ENCODE results near the gene ADGRA1. TPM values are rescaled to one million over a fixed set of nuclear protein-coding genes. Genes with fewer than 3 reads are reported as not detected.

ADGRA1 gene
- total RNA-seq, 2 experiments from 2014 or later, result not detected

DNA sequence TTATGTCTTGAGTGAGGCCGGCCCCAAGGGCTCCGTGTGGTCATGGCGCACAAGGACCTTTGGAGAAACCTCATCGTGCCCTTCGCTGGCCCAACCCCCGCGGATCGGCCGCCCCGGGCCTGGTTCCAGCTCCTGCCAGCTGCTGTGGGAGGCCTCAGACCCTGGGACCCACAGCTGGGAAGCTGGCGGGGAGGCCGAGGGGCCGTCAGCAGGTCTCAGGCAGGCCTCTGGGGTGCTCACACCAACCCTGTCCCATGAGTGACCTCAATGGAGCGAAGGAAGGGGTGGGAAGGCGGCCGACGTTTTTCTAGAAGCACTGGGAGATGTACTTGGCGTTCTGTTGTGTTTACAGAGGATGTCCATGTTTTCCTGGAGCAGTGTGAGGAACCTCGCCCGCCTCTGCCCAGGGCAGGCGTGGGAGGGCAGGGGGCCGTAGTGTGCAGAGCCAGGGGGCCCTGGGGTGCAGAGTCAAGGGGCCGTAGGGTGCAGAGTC lies 18.6 kb upstream of the ADGRA1 start:
- Histone ChIP-seq H3K4me3 (ENCODE audit: low read depth, low read length, poor library complexity, severe bottlenecking) (no peak overlapping the region), H3K79me2 (ENCODE audit: insufficient read depth, low read depth, low read length) (no peaks in the 10 kb centered on the region), H3K27ac (ENCODE audit: low read depth, low read length, poor library complexity, severe bottlenecking) (no peak overlapping the region), H3K9me3 (ENCODE audit: low read length) (no peaks in the 10 kb centered on the region), H4K20me1 (ENCODE audit: insufficient read depth, low read length) (no peaks in the 10 kb centered on the region), H3K4me2 (ENCODE audit: low read length) (no peak overlapping the region), H2AFZ (ENCODE audit: low read length) (no peak overlapping the region), H3K36me3 (ENCODE audit: insufficient read depth, low read length) (no peaks in the 10 kb centered on the region), H3K9me2 (ENCODE audit: insufficient read depth, low read length) (no peaks in the 10 kb centered on the region), H3K4me1 (ENCODE audit: insufficient read depth, low read length, poor library complexity, severe bottlenecking) (no peaks in the 10 kb centered on the region)
- no peak for DNase-seq (ENCODE audit: low spot score)
- intact Hi-C loops (cut with micrococcal nuclease; ENCODE audit: unreplicated experiment), result no loop called here
- POLR2A ChIA-PET, result no interaction called here
- CTCF ChIA-PET (ENCODE audit: unreplicated experiment), result no interaction called here
- BruUV-seq (replicated peaks), result no TSS peak
- TF ChIP-seq CTCF (conservative IDR thresholded peaks at IDR 0.05; ENCODE audit: low read length) (no peak), EZH2phosphoT487 (IDR thresholded peaks at IDR 0.05; ENCODE audit: borderline replicate concordance, low read depth, low read length) (no peak)

DNA sequence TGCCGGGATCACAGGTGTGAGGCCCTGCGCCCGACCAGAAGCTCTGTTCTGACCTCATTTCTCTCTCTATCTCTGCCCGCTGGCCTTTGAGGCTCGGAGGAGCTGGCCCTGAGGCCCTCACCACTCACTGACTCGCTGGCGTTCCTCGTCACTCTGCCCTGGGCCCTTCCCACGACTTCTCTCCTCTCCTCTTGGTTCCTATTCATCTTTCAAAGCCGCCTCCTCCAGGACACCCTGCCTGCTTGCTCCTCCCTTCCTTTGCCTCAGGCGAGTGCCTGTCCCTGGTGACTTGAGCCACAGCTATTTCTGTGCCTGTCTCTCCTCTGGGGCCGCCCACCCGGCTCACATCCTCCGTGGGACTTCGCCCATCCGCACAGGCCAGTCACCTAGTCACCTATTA lies 17.3 kb upstream of the ADGRA1 start:
- TF ChIP-seq CTCF (conservative IDR thresholded peaks at IDR 0.05; ENCODE audit: low read length) (no peak), EZH2phosphoT487 (IDR thresholded peaks at IDR 0.05; ENCODE audit: borderline replicate concordance, low read depth, low read length) (no peak)
- Histone ChIP-seq H4K20me1 (ENCODE audit: insufficient read depth, low read length) (no peaks in the 10 kb centered on the region), H3K4me3 (ENCODE audit: low read depth, low read length, poor library complexity, severe bottlenecking) (no peak overlapping the region), H2AFZ (ENCODE audit: low read length) (no peak overlapping the region), H3K9me2 (ENCODE audit: insufficient read depth, low read length) (no peaks in the 10 kb centered on the region), H3K36me3 (ENCODE audit: insufficient read depth, low read length) (no peaks in the 10 kb centered on the region), H3K4me1 (ENCODE audit: insufficient read depth, low read length, poor library complexity, severe bottlenecking) (no peaks in the 10 kb centered on the region), H3K9me3 (ENCODE audit: low read length) (no peaks in the 10 kb centered on the region), H3K79me2 (ENCODE audit: insufficient read depth, low read depth, low read length) (no peaks in the 10 kb centered on the region), H3K27ac (ENCODE audit: low read depth, low read length, poor library complexity, severe bottlenecking) (no peak overlapping the region), H3K4me2 (ENCODE audit: low read length) (no peak overlapping the region)
- intact Hi-C loops (cut with micrococcal nuclease; ENCODE audit: unreplicated experiment), result no loop called here
- POLR2A ChIA-PET, result no interaction called here
- no TSS peak for BruUV-seq (replicated peaks)
- no peak for DNase-seq (ENCODE audit: low spot score)
- CTCF ChIA-PET (ENCODE audit: unreplicated experiment), result no interaction called here

DNA sequence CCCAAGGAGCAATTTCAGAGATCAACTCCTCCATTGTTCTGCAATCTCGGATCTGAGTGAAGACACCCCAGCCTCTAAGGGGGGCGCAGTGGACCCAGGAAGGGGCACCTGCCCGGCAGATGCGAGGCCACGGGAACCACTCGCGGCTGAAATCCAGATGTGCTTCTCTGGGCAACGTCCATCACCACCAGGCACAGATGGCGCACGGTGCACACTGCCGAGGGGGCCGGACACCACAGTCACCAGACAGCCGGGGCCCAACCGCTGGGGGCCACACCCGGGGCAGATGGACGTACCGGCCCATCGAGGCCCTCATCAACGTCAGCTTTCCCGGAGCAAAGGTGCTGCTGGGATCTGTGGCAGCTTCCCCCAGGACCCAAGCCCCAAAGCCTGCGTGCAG lies 16.9 kb upstream of the ADGRA1 start:
- Histone ChIP-seq H2AFZ (ENCODE audit: low read length) (no peak overlapping the region), H3K4me1 (ENCODE audit: insufficient read depth, low read length, poor library complexity, severe bottlenecking) (no peaks in the 10 kb centered on the region), H3K36me3 (ENCODE audit: insufficient read depth, low read length) (no peaks in the 10 kb centered on the region), H3K27ac (ENCODE audit: low read depth, low read length, poor library complexity, severe bottlenecking) (no peak overlapping the region), H3K4me3 (ENCODE audit: low read depth, low read length, poor library complexity, severe bottlenecking) (no peak overlapping the region), H3K9me2 (ENCODE audit: insufficient read depth, low read length) (no peaks in the 10 kb centered on the region), H4K20me1 (ENCODE audit: insufficient read depth, low read length) (no peaks in the 10 kb centered on the region), H3K9me3 (ENCODE audit: low read length) (no peaks in the 10 kb centered on the region), H3K79me2 (ENCODE audit: insufficient read depth, low read depth, low read length) (no peaks in the 10 kb centered on the region), H3K4me2 (ENCODE audit: low read length) (no peak overlapping the region)
- ChIA-PET POLR2A (no interaction called here), CTCF (ENCODE audit: unreplicated experiment) (no interaction called here)
- no peak for TF ChIP-seq EZH2phosphoT487 (IDR thresholded peaks at IDR 0.05; ENCODE audit: borderline replicate concordance, low read depth, low read length)
- no peak for TF ChIP-seq CTCF (conservative IDR thresholded peaks at IDR 0.05; ENCODE audit: low read length)
- no TSS peak for BruUV-seq (replicated peaks)
- no peak for DNase-seq (ENCODE audit: low spot score)
- intact Hi-C loops (cut with micrococcal nuclease; ENCODE audit: unreplicated experiment), result no loop called here
